ENCODE data around the gene RCAN1.
"Not testable (repeated sequence)": the region's sequence is repeated elsewhere in the genome, so short reads cannot be mapped to it uniquely, and the experiment has no call there.

RCAN1 gene

DNA sequence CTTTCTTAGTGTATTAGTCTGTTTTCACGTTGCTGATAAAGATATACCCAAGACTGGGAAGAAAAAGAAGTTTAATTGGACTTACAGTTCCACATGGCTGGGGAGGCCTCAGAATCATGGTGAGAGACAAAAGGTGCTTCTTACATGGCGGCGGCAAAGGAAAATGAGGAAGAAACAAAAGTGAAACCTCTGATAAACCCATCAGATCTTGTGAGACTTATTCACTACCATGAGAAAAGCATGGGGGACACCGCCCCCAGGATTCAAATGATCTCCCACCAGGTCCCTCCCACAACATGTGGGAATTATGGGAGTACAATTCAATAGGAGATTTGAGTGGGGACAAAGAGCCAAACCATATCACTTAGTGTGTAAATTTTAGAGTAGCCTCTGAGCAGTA, 46.1 kb downstream of the RCAN1 start:
- DNase-seq (ENCODE audit: low read depth): not testable (repeated sequence)

DNA sequence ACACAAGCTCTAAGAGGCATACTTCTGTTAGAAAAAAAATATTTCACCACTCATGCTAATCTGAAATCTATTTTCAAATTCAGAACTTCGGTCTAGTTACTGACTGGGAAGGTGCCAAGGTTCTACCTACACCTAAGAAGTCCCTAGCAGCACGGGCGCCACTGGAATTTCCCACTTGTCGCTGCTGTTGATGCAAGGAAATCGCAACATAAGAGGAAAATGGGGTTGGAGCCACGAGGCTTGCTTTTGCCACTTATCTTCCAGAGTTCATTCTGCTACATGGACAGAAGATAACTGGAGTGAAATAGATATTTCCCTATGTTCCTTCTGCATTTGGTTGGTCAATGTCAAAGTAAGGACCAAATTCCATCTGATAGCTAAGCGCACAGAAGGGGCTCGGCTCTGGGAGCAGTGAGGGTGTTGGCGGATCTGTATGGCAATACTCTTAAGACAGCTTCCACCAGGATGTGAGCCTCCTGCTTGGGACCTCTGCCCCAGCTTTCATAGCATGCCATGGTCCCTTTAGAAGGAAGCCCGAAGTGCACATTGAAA, 47.2 kb downstream of the RCAN1 start:
- DNase-seq (ENCODE audit: low read depth): no peak

GRCh38 chr21:34565238-34565637, 49.7 kb downstream of the RCAN1 start:
- DNase-seq (ENCODE audit: low read depth): no peak

GRCh38 chr21:34563370-34563769, 51.5 kb downstream of the RCAN1 start:
- DNase-seq (ENCODE audit: low read depth): not testable (repeated sequence)

- DNase-seq (ENCODE audit: low read depth): no peak
Measured at GRCh38 chr21:34561806-34562205, 53.1 kb downstream of the RCAN1 start.

DNA sequence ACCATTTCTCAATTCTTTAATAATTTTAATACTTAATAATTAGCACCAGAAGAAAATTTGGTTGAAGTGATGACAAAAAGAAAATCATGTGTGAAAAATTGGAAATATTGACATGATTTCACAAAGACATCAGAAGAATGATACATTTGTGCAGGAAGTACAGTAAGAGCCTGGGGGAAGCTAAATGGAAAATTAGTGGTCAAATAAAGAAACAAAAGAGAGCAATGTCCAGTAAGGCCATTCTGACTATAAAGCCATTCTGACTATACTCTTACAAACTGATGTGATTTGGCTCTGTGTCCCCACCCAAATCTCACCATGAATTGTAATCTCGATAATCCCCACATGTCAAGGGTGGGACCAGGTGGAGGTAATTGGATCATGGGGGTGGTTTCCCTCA, 54.3 kb downstream of the RCAN1 start:
- DNase-seq (ENCODE audit: low read depth): no peak

GRCh38 chr21:34560021-34560420, 54.9 kb downstream of the RCAN1 start:
- DNase-seq (ENCODE audit: low read depth): no peak

DNA sequence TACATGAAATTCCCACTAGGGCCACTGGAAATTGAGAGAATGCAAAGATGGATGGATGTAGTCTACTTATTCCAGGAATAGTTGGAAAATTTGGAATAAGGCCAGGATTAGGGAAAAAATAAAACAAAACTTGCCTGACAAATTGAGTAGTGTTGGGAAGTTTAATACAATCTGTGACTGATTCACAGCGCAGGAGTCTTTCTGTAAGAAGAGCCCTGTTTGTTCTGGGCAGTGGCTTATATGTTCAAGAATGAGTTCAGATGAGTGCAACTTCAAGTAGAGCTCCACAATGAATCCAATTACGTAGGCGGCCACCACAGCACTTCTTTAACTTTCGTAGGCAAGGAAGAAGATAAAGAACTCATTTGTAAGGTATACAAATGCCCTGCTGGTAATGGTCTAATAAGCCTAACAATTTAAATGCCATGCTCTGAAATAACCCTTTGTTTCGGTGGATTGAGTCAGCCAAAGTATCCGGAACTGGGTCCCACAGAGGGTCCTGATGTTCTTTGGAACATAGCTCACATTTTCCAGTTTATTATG, 55.8 kb downstream of the RCAN1 start:
- DNase-seq (ENCODE audit: low read depth): no peak

DNA sequence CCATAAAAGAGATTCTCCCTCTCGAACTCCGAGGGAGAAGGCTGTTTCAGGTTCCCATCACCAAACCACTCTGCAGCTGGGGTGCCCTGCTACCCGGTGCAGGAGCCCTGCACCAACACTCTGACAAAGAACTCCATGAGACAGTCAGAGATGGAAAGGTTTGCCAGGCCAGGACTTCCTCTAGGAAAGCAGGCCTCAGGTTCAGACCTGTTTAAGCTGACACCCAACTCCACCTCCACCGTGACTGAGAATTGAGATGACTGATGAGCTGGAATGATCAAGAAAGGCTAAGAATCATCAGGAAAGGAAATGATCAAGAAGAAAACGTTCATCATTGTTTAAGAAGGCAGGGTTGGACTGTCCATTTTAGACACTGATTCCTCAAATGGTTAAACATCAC, 56.7 kb downstream of the RCAN1 start:
- DNase-seq (ENCODE audit: low read depth): no peak

DNA sequence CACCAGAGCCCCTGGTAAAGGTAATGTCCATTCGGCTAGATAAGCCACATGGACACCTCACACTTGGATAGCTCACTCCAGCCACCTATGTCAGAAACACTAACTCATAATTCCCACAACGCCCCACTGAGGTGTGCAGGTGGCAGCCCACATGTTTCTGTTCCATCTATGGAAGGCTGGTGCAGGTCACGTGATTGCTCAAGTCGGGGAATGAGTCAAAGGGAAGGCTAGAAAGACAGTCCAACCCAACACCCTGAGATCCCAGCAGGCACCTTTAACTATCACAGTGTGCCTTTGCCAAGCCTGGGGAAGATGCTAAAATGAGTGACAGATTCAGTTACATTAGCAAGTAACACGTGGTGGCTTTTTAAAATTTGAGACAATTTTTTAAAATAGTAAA, 57.7 kb downstream of the RCAN1 start:
- no peak for DNase-seq (ENCODE audit: low read depth)

GRCh38 chr21:34554670-34555069, 60.2 kb downstream of the RCAN1 start:
- not testable (repeated sequence) for DNase-seq (ENCODE audit: low read depth)

DNA sequence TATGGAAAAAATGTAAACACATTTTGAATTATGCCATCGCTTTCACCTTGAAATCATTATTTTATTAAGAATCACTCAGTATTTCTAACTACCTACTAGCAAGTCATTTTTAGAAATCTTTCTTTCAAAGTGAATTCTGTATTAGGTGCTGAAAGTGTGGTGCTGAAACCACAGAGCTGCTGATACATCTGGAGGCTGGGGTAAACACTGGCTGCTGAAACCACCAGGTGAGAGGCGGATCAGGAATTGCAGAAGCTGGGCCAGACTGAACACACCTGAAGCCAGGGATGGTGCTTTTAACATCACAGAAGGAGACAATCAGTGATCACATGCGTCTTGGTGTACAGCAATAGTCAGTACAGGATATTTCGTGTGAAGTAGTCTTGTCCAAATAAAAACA, 60.7 kb downstream of the RCAN1 start:
- no peak for DNase-seq (ENCODE audit: low read depth)

GRCh38 chr21:34553151-34553952, 61.6 kb downstream of the RCAN1 start:
- DNase-seq (ENCODE audit: low read depth): no peak

- DNase-seq (ENCODE audit: low read depth): no peak
Measured at GRCh38 chr21:34552360-34553098, 62.4 kb downstream of the RCAN1 start.

GRCh38 chr21:34550182-34550799, 64.6 kb downstream of the RCAN1 start:
- DNase-seq (ENCODE audit: low read depth): no peak

GRCh38 chr21:34548781-34549376, 66.0 kb downstream of the RCAN1 start:
- DNase-seq (ENCODE audit: low read depth): no peak

- DNase-seq (ENCODE audit: low read depth): no peak
Measured at GRCh38 chr21:34546542-34546941, 68.4 kb downstream of the RCAN1 start.

- peak; percentile 13 for DNase-seq (ENCODE audit: low read depth)
Measured at GRCh38 chr21:34545079-34545884, 69.6 kb downstream of the RCAN1 start.

- DNase-seq (ENCODE audit: low read depth): peak; percentile 29
Measured at GRCh38 chr21:34544032-34544496, 70.8 kb downstream of the RCAN1 start.

GRCh38 chr21:34543017-34543416, 71.9 kb downstream of the RCAN1 start:
- DNase-seq (ENCODE audit: low read depth): no peak

DNA sequence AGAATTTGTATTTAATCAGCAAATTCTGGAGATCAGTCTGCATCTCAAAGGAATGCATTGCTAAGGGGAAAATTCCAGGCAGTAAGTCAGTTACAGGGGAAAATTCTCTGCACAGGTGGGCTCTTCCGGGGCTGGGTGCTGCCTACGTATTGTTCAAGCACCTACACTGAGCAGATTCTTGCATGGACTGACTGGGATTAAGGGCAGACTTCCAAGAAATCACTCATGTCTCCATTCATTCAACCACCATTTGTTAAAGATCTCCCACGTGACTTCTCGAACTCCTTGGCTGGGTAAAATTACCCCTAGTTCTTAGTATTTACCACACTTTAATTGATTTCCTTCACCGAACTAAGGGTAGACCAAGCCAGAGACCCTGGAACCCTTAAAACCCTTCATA, 74.7 kb downstream of the RCAN1 start:
- no peak for DNase-seq (ENCODE audit: low read depth)
